ENCODE measurements around the gene ANKRD12. TPM values are rescaled to one million over a fixed set of nuclear protein-coding genes. Genes with fewer than 3 reads are reported as not detected.

The ANKRD12 gene
- total RNA-seq, 4 donors from 2014 or later: 49.8 to 68.4 (median 54.1) TPM

- intact Hi-C loops (cut with DNase I; ENCODE audit: low total_unique reads): no loop called here
- TF ChIP-seq POLR2A (IDR thresholded peaks at IDR 0.05) (no peak), CTCF (IDR thresholded peaks at IDR 0.05) (no peak)
- DNase-seq (ENCODE audit: low spot score in 2 of 2): no peak
- no peak overlapping the region for H3K4me3 ChIP-seq (ENCODE audit: low read depth, poor library complexity, severe bottlenecking)
- 43 to 46% methylated on average over 2 of the region's 2 CpGs for WGBS, 2 donors
These were observed 39.2 kb upstream of the ANKRD12 start for GRCh38 chr18:9097349-9097748.

GRCh38 chr18:9100796-9101195 lies 35.8 kb upstream of the ANKRD12 start:
- 55 to 77% methylated on average over 3 of the region's 3 CpGs for WGBS, 2 donors
- intact Hi-C loops (cut with DNase I; ENCODE audit: low total_unique reads): no loop called here
- DNase-seq (ENCODE audit: low spot score in 2 of 2): no peak
- TF ChIP-seq CTCF (IDR thresholded peaks at IDR 0.05): no peak
- no peak for TF ChIP-seq POLR2A (IDR thresholded peaks at IDR 0.05)
- H3K4me3 ChIP-seq (ENCODE audit: low read depth, poor library complexity, severe bottlenecking): no peak overlapping the region

DNA sequence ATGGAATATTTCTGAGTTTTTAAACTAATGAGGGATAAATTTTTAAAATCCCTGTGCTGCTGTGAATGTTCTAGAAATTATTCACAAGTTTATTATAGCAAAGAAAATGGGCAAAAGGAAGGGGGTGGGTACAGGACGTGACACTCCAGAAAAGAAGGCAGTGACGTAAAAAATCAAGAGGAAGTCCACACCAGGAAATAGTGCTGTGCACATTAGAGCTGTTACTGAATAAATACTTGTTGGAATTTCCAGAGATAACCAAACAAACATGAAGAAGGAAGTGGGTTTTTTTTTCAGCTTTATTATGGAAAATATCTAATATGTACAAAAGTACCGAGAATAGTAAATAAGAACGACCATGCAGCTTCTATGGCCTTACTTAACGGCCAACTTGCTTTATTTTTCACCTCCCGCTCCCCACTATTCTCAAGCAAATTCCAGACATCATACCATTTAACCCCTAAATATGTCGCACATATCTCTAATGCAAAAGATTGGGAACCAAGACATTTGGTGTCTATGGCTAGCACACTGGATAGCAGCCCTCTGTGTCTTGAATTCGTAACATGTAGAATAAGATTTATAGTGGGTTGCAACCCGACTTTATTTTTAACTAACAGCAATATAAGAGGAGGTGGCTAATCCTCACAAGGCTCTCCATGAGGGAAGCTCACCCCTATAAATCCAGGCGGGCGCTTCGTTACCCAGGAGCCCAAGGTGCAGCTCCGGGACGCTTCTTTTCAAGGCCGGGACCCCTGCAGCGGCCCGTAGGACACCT lies 34.7 kb upstream of the ANKRD12 start:
- intact Hi-C loops (cut with DNase I; ENCODE audit: low total_unique reads): no loop called here
- WGBS, 2 donors: 1 to 3% methylated on average over 17 of the region's 17 CpGs
- H3K4me3 ChIP-seq (ENCODE audit: low read depth, poor library complexity, severe bottlenecking): peak overlapping the region; percentile 68
- TF ChIP-seq POLR2A (IDR thresholded peaks at IDR 0.05) (no peak), CTCF (IDR thresholded peaks at IDR 0.05) (no peak)
- DNase-seq (ENCODE audit: low spot score in 2 of 2): no peak

GRCh38 chr18:9102508-9103375 lies 33.8 kb upstream of the ANKRD12 start, which contains the start of gene NDUFV2:
NDUFV2 (plus strand) TSS chr18:9102699; CDS start chr18:9102744, 45 bp downstream.
- peak within 1 kb of the TSS; percentile 68 for H3K4me3 ChIP-seq (ENCODE audit: low read depth, poor library complexity, severe bottlenecking)
- TF ChIP-seq POLR2A (IDR thresholded peaks at IDR 0.05) (peak in 1 of 2 donors; percentile 87), CTCF (IDR thresholded peaks at IDR 0.05) (no peak)
- 0% methylated on average over 23 to 24 of the region's 64 CpGs for WGBS, 2 donors
- intact Hi-C loops (cut with DNase I; ENCODE audit: low total_unique reads): no loop called here
- peak; percentile 95 to 100 for DNase-seq (ENCODE audit: low spot score in 2 of 2)

GRCh38 chr18:9103376-9103873 lies 33.2 kb upstream of the ANKRD12 start:
- 0 to 1% methylated on average over 4 of the region's 4 CpGs for WGBS, 2 donors
- DNase-seq (ENCODE audit: low spot score in 2 of 2): no peak
- TF ChIP-seq POLR2A (IDR thresholded peaks at IDR 0.05): no peak
- no peak for TF ChIP-seq CTCF (IDR thresholded peaks at IDR 0.05)
- H3K4me3 ChIP-seq (ENCODE audit: low read depth, poor library complexity, severe bottlenecking): peak overlapping the region; percentile 68
- intact Hi-C loops (cut with DNase I; ENCODE audit: low total_unique reads): no loop called here
